SK-N-SH (cell line): Measurements from ENCODE around the gene TSFM.

Experiments used
- GABPA ChIP-seq: IDR thresholded peaks from 2 replicates; pipeline ENCODE4 v1.4.0; 2012; ENCODE audit warnings: low read depth, mild to moderate bottlenecking
- TF ChIP-seq, protein P1 (sequence below): fragments of 200-600 bp; sonication (generic); IDR thresholded peaks from 2 replicates; pipeline ENCODE4 v1.6.1; 2017; ENCODE audit warnings: antibody characterized with exemption, mild to moderate bottlenecking, moderate library complexity

GRCh38 chr12:57781801-57782200 lies 786 bp upstream of the TSFM start:
- TF ChIP-seq GABPA: no peak
- TF ChIP-seq, protein P1, sequence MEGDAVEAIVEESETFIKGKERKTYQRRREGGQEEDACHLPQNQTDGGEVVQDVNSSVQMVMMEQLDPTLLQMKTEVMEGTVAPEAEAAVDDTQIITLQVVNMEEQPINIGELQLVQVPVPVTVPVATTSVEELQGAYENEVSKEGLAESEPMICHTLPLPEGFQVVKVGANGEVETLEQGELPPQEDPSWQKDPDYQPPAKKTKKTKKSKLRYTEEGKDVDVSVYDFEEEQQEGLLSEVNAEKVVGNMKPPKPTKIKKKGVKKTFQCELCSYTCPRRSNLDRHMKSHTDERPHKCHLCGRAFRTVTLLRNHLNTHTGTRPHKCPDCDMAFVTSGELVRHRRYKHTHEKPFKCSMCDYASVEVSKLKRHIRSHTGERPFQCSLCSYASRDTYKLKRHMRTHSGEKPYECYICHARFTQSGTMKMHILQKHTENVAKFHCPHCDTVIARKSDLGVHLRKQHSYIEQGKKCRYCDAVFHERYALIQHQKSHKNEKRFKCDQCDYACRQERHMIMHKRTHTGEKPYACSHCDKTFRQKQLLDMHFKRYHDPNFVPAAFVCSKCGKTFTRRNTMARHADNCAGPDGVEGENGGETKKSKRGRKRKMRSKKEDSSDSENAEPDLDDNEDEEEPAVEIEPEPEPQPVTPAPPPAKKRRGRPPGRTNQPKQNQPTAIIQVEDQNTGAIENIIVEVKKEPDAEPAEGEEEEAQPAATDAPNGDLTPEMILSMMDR: no peak
